Left forelimb (tissue), 1 donor: ENCODE results near the gene ORM1.
"Not testable (repeated sequence)": the region's sequence is repeated elsewhere in the genome, so short reads cannot be mapped to it uniquely, and the experiment has no call there.

Experiments used
- DNase-seq: peaks from one replicate; pipeline ENCODE4 v3.0.0-alpha.2; 2018; ENCODE audit warnings: low spot score

The ORM1 gene

DNA sequence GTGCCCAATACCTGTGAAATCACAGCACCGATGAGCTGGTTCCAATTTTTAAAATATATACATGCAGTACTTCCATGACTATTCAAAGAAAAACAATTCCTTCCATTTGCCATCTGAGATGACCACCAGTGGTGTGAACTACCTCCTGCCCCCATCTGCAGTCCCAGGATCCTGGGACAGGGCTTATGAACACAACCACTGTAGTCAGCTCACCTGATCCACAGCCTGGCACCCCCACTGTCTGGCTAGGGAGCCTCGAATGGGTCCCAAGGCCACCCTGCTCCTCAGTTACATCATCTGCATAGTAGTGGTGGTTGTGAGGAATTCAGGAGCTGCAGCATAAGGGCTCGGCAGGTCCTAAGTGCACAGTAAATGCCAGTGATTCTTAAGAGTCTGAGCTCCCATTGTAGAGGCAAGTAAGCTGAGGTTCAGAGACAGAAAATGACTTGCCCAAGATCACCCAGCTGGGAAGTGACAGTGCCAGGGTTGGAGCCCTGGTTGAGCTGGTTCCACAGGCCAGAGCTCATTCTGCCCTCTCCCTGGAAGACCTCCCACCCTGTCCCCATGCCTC is 2.9 kb downstream of the ORM1 start:
- not testable (repeated sequence) for DNase-seq

GRCh38 chr9:114327749-114328148 is 4.9 kb downstream of the ORM1 start:
- peak; percentile 72 for DNase-seq

- DNase-seq = not testable (repeated sequence)
These were observed 5.5 kb downstream of the ORM1 start for GRCh38 chr9:114328357-114328820.

GRCh38 chr9:114328937-114329624 is 6.2 kb downstream of the ORM1 start:
- peak; percentile 63 for DNase-seq

- DNase-seq = not testable (repeated sequence)
These were observed 6.7 kb downstream of the ORM1 start, which contains the start of gene ORM2 for GRCh38 chr9:114329625-114330022. TSS of gene ORM2 (plus strand) at chr9:114329869. CDS start at chr9:114329905, 36 bp downstream.

DNA sequence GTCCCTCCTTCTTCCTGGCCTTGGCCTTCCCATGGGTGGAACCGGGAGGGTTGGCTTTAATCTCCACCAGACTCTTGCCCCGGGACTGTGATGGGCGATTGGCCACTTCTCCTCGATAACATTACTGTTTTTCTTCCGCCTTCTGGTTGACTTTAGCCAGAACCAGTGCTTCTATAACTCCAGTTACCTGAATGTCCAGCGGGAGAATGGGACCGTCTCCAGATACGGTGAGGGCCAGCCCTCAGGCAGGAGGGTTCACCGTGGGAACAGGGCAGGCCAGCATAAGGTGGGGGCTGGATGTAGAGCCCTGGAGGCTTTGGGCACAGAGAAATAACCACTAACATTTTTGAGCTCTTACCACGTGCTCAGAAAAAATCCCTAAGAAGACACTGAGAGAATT is 7.7 kb downstream of the ORM1 start:
- no peak for DNase-seq

DNA sequence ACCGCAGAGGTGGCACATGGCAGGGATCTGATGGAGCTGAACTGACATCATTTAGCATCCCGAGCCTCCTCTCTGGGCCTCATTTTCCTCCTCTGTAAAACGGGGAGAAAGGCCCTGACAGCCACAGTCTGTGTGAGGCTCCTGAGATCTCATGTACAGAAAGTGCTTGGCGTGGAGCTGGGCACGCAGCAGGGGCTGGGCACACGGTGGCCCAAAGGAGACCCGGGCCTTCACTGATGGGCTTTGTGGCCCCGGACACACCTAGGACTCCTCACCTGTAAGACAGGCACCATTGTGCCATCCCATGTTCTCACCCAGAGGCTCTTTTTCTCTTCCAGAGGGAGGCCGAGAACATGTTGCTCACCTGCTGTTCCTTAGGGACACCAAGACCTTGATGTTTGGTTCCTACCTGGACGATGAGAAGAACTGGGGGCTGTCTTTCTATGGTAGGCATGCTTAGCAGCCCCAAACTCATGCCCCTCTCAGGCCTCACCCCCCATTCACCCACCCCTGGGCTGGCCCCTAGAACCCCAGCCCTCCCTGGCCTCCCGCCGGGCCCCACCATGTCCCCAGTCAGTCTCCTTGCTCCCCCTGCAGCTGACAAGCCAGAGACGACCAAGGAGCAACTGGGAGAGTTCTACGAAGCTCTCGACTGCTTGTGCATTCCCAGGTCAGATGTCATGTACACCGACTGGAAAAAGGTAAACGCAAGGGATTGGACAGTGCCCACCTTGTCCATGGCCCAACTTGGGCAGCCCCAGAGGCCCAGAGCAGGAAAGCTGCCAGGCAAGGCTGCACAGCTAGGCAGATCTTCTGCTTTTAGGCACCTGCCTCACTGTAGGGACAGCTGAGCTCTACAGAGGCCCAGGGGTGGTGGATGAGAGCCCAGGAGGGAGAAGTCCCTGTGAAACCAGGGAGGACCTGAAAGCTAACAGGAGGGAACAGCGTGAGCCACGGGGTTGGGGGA is 8.6 kb downstream of the ORM1 start:
- not testable (repeated sequence) for DNase-seq

DNA sequence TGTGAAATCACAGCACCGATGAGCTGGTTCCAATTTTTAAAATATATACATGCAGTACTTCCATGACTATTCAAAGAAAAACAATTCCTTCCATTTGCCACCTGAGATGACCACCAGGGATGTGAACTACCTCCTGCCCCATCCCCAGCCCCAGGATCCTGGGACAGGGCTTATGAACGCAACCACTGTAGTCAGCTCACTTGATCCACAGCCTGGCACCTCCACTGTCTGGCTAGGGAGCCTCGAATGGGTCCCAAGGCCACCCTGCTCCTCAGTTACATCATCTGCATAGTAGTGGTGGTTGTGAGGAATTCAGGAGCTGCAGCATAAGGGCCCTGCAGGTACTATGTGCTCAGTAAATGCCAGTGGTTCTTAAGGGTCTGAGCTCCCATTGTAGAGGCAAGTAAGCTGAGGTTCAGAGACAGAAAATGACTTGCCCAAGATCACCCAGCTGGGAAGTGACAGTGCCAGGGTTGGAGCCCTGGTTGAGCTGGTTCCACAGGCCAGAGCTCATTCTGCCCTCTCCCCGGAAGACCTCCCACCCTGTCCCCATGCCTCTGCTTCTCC is 9.7 kb downstream of the ORM1 start:
- not testable (repeated sequence) for DNase-seq

DNA sequence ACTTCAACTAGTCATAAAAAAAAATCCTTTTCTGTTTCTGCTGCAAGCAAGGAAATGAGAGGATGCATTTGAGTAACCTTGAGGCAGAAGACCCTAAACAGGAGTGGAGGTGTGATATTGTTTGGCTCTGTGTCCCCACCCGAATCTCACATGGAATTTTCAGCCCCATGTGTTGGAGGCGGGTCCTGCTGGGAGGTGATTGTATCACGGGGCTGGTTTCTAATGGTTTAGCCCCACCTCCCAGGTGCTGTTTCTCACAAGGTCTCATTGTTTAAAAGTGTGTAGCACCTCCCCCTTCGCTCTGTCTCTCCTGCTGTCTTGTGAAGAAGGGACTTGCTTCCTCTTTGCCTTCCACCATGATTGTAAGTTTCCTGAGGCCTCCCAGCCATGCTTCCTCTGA is 10.8 kb downstream of the ORM1 start:
- not testable (repeated sequence) for DNase-seq

GRCh38 chr9:114334490-114334889 is 11.6 kb downstream of the ORM1 start:
- no peak for DNase-seq

GRCh38 chr9:114335745-114336144 is 12.8 kb downstream of the ORM1 start:
- DNase-seq = no peak

- no peak for DNase-seq
These were observed 13.3 kb downstream of the ORM1 start for GRCh38 chr9:114336157-114336556.

GRCh38 chr9:114336699-114337395 is 13.9 kb downstream of the ORM1 start:
- no peak for DNase-seq

GRCh38 chr9:114338187-114338586 is 15.3 kb downstream of the ORM1 start:
- no peak for DNase-seq

DNA sequence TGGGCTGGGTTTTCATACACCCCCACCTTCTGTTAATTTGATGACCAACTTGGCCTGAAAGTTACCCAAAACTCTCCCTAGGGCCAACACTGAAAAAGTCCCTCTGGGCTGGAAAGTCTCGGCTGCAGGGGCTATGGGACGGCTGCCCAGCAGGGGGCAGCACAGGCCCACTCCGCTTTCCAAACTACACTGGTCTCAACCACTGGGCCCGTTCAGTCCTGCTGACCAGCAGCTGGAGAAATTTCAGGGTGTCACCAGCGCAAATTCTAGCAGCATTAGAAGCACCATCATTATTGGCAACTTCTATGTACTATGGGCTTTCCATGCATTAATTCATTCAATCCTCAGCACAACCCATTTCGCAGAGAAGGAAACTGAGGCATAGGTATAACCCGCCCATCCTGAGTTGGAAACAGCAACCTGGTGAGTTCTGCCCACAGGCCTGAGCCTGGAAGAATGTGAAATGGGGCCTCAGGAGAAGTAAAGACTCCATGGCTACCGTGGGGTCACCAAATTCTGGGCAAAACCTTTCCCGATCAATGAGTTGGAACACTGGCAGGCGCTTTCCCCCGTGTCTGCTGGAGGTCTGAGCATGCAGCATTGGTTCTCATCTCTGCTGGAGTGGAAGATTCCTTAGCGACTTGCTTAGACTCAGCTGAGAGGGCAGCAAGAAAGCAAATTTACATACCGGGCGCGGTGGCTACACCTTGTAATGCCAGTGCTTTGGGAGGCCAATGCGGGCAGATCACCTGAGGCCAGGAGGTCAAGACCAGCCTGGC is 16.4 kb downstream of the ORM1 start:
- DNase-seq = peak; percentile 65

DNA sequence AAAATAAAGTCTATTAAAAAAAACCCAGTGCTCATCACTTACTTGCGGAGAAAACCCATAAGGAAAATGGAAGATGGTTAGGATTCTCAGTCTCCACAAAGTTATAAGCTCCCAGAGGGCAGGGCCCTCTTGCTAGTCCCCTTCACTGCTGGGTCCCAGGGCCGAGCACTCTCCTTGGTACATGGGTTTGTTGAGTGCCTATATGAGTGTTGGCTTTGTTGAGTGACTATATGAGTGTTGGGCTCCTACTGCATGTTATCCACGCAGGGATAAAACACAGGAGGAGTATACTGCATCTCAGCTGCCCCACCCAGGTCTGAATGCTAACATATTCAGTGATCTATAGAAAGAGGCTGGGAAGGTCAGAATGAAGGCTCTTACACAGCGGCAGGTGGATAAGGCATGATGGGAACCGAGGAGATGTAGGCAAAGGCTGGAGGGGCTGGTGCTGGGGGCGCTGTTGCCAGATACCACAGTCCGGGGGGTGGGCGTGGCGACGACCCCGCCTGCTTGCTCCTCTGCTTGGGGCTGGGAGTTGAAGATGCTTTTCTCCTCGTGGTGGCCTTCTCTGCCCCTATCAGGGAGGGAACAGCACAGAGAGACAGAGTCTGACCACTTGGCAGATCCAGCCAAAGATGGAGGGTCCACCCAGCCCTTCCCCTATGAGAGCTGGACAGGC is 18.4 kb downstream of the ORM1 start:
- DNase-seq = no peak

- DNase-seq = no peak
These were observed 19.1 kb downstream of the ORM1 start for GRCh38 chr9:114341991-114342390.

- DNase-seq = no peak
These were observed 20.0 kb downstream of the ORM1 start for GRCh38 chr9:114342755-114343440.

DNA sequence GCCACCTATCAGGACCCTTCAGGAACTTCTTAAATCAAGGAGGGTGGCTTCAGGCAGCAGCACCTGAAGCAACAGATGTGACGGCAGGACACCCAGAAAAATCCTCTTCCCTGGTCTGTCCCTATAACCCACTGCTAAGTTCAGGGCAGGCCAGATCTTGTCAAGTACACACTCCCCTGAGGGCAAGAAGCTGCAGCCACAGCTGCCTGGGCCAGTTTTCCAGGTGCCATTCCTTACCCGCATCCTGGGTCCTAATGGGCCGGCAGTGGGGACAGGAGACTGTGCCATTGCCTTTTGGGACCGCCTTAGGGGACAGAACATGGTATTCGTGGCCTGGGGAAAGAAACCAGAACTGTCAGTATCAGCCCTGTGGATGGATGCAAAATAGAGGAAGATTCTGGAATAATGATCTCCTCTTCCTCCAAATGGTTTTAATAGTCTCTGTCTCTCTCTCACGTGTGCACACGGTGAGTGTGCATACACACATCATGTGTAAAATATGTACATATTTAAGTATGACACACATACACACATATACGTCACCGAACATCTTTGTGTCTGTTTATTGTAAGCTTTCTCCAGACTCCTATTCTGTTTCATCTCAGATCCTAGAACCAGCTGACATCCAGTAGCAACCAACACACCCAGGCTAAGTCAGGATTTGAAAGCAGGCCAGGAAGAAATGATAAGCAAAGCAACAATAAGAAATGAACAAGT is 20.7 kb downstream of the ORM1 start:
- no peak for DNase-seq
